Measurements from ENCODE around the gene CENPP.

CENPP gene

GRCh38 chr9:92607773-92608172, 282.0 kb downstream of the CENPP start:
- Histone ChIP-seq H3K9me3 (ENCODE audit: control insufficient read depth, low read length) (peaks cover 19% of the 10 kb centered on the region), H3K4me3 (ENCODE audit: extremely low read depth, insufficient read depth, low read length, poor library complexity, severe bottlenecking) (no peak overlapping the region), H3K4me1 (ENCODE audit: control insufficient read depth, insufficient read depth, low read length, poor library complexity, severe bottlenecking) (no peaks in the 10 kb centered on the region), H3K27ac (ENCODE audit: low read depth, low read length, severe bottlenecking) (no peak overlapping the region), H3K36me3 (ENCODE audit: control insufficient read depth, insufficient read depth, low read length) (peaks cover 18% of the 10 kb centered on the region)
- 83 to 96% methylated on average over 2 to 3 of the region's 4 CpGs for WGBS, 2 experiments (ENCODE audit: insufficient coverage in 2 of 2)

GRCh38 chr9:92608241-92608908, 282.6 kb downstream of the CENPP start:
- 91 to 92% methylated on average over 5 of the region's 10 CpGs for WGBS, 2 experiments (ENCODE audit: insufficient coverage in 2 of 2)
- H3K4me1 ChIP-seq (ENCODE audit: control insufficient read depth, insufficient read depth, low read length, poor library complexity, severe bottlenecking), result no peaks in the 10 kb centered on the region
- peaks cover 19% of the 10 kb centered on the region for H3K9me3 ChIP-seq (ENCODE audit: control insufficient read depth, low read length)
- H3K27ac ChIP-seq (ENCODE audit: low read depth, low read length, severe bottlenecking), result no peak overlapping the region
- H3K36me3 ChIP-seq (ENCODE audit: control insufficient read depth, insufficient read depth, low read length), result peaks cover 24% of the 10 kb centered on the region
- H3K4me3 ChIP-seq (ENCODE audit: extremely low read depth, insufficient read depth, low read length, poor library complexity, severe bottlenecking), result no peak overlapping the region

DNA sequence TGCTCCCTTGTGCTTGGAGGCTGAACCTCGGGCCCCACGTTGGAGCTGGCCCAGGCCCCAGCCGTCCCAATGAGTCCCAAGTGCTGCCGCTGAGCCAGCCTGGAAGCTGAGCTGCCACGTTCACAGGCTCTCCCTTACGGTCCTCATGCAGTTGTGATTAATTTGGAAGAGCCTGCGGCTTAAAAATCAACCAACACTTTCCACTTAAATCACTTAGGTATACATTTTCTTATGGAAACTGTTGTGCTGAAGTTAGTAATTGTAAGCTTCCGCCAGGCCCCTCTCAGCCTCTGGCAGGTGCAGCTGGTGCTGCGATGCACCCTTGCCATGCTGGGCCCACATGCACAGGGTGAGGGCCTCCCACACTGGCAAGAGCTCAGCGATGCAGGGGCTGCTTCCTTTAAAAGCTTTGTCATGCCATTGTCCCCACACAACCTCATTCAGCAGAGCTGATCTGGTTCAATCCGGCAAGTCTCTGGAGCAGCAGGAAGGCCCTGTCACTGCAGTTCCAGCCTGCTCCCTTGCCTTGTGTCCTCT, 283.2 kb downstream of the CENPP start:
- peaks cover 17% of the 10 kb centered on the region for H3K9me3 ChIP-seq (ENCODE audit: control insufficient read depth, low read length)
- peaks cover 30% of the 10 kb centered on the region for H3K36me3 ChIP-seq (ENCODE audit: control insufficient read depth, insufficient read depth, low read length)
- WGBS, 2 experiments (ENCODE audit: insufficient coverage in 2 of 2), result 82 to 84% methylated on average over 4 to 8 of the region's 11 CpGs
- peak overlapping the region; percentile 36 for H3K27ac ChIP-seq (ENCODE audit: low read depth, low read length, severe bottlenecking)
- H3K4me3 ChIP-seq (ENCODE audit: extremely low read depth, insufficient read depth, low read length, poor library complexity, severe bottlenecking), result no peak overlapping the region
- H3K4me1 ChIP-seq (ENCODE audit: control insufficient read depth, insufficient read depth, low read length, poor library complexity, severe bottlenecking), result no peaks in the 10 kb centered on the region

DNA sequence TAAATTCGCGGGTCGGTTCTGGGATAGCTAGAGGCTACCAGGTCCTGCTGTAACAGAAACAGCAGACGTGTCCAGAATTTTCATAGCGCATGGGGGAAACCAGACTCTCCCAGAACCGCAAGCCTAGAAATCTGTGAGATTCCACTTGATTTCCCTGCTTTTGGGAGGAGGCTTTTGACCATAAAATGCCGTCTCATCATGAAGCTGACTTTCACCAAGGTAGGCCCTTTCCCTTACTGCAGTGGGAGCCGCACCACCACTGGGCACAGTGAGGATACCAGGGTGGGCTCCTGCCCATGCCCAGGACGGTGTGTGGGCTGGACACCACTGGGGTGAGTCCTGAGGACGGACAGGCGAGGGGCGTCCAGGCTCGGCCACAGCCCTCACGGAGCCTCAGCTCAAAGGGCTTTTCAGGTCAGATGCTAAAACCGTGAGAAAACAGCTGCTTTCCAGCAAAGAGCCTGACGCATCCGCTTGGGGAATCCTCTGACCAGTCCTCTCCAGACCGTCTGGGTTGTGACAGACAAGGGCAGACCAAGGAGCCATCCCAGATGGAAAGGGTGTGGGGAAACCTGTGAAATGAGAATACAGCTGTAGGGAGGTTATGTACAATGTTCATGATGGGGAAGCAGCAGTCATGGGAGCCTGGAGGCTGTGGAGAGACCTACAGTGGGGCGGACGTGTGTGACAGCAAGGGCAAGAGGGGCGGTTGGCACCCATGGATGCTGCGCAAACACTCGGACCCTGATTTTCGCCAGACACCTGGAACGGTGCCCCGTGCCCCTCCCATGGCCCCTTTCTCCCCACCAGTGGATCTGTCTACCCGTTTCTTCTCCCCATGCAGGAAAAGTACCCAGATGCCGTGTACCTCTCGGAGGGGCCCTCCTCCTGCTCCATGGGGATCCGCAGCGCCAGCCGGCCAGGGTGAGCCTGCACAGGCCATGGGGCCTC, 285.0 kb downstream of the CENPP start:
- Histone ChIP-seq H3K4me1 (ENCODE audit: control insufficient read depth, insufficient read depth, low read length, poor library complexity, severe bottlenecking) (no peaks in the 10 kb centered on the region), H3K27ac (ENCODE audit: low read depth, low read length, severe bottlenecking) (no peak overlapping the region), H3K4me3 (ENCODE audit: extremely low read depth, insufficient read depth, low read length, poor library complexity, severe bottlenecking) (no peak overlapping the region), H3K9me3 (ENCODE audit: control insufficient read depth, low read length) (peaks cover 2% of the 10 kb centered on the region), H3K36me3 (ENCODE audit: control insufficient read depth, insufficient read depth, low read length) (peaks cover 44% of the 10 kb centered on the region)
- WGBS, 2 experiments (ENCODE audit: insufficient coverage in 2 of 2), result 93 to 96% methylated on average over 28 to 31 of the region's 32 CpGs

- H3K4me1 ChIP-seq (ENCODE audit: control insufficient read depth, insufficient read depth, low read length, poor library complexity, severe bottlenecking), result no peaks in the 10 kb centered on the region
- no peak overlapping the region for H3K27ac ChIP-seq (ENCODE audit: low read depth, low read length, severe bottlenecking)
- peaks cover 51% of the 10 kb centered on the region for H3K36me3 ChIP-seq (ENCODE audit: control insufficient read depth, insufficient read depth, low read length)
- H3K9me3 ChIP-seq (ENCODE audit: control insufficient read depth, low read length), result no peaks in the 10 kb centered on the region
- H3K4me3 ChIP-seq (ENCODE audit: extremely low read depth, insufficient read depth, low read length, poor library complexity, severe bottlenecking), result no peak overlapping the region
- WGBS, 2 experiments (ENCODE audit: insufficient coverage in 2 of 2), result 97% methylated on average over 6 to 9 of the region's 10 CpGs
Observed at GRCh38 chr9:92611621-92612285, 286.0 kb downstream of the CENPP start.

- H3K4me1 ChIP-seq (ENCODE audit: control insufficient read depth, insufficient read depth, low read length, poor library complexity, severe bottlenecking), result no peaks in the 10 kb centered on the region
- no peak overlapping the region for H3K27ac ChIP-seq (ENCODE audit: low read depth, low read length, severe bottlenecking)
- H3K4me3 ChIP-seq (ENCODE audit: extremely low read depth, insufficient read depth, low read length, poor library complexity, severe bottlenecking), result no peak overlapping the region
- H3K9me3 ChIP-seq (ENCODE audit: control insufficient read depth, low read length), result no peaks in the 10 kb centered on the region
- 100% methylated on average over 3 of the region's 5 CpGs for WGBS, 2 experiments (ENCODE audit: insufficient coverage in 2 of 2)
- peaks cover 57% of the 10 kb centered on the region for H3K36me3 ChIP-seq (ENCODE audit: control insufficient read depth, insufficient read depth, low read length)
Observed at GRCh38 chr9:92612292-92612691, 286.5 kb downstream of the CENPP start.

GRCh38 chr9:92612816-92613215, 287.1 kb downstream of the CENPP start:
- H3K36me3 ChIP-seq (ENCODE audit: control insufficient read depth, insufficient read depth, low read length), result peaks cover 61% of the 10 kb centered on the region
- H3K9me3 ChIP-seq (ENCODE audit: control insufficient read depth, low read length), result no peaks in the 10 kb centered on the region
- H3K4me3 ChIP-seq (ENCODE audit: extremely low read depth, insufficient read depth, low read length, poor library complexity, severe bottlenecking), result no peak overlapping the region
- WGBS, 2 experiments (ENCODE audit: insufficient coverage in 2 of 2), result 97 to 99% methylated on average over 9 to 11 of the region's 11 CpGs
- no peaks in the 10 kb centered on the region for H3K4me1 ChIP-seq (ENCODE audit: control insufficient read depth, insufficient read depth, low read length, poor library complexity, severe bottlenecking)
- H3K27ac ChIP-seq (ENCODE audit: low read depth, low read length, severe bottlenecking), result no peak overlapping the region

DNA sequence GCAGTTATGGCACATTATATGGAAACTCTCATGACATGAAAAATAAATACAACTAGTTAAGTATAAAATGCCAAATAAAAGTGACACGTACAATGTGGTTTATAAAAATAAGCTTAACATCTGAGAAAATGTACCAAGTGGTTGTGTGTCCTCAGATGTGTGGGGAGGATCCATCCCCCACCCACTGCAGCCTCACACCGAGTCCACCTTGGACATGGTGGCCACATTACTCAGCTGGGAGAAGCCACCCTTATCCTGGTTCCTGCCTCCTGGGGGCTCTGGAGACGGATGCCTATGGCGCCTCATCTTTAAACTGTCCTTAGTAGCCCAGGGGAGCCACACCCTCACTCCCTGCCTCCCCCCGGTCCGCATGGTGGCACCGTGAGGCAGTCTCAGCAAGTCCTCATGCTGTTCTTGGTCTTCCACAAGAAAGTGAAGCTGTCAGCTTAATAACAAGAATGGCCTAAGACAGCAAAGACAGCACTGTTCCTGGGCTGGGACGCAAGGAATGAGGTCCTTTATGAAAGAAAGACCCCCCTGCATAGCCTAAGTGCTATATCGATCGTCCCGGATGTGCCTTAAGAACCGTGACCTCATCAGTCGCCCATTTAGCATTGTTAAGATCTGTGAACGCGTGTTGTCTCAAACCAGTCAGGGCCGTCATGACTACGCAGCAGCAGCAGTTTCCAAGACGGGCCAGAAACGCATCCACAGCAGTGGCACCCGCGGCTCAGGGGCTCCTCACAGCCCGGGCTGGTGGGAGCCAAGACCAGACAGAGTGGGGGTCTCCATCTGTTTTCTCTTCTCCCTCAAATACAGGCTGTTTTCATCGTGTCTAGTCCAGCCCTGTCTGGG, 287.7 kb downstream of the CENPP start:
- 95 to 97% methylated on average over 21 to 22 of the region's 23 CpGs for WGBS, 2 experiments (ENCODE audit: insufficient coverage in 2 of 2)

DNA sequence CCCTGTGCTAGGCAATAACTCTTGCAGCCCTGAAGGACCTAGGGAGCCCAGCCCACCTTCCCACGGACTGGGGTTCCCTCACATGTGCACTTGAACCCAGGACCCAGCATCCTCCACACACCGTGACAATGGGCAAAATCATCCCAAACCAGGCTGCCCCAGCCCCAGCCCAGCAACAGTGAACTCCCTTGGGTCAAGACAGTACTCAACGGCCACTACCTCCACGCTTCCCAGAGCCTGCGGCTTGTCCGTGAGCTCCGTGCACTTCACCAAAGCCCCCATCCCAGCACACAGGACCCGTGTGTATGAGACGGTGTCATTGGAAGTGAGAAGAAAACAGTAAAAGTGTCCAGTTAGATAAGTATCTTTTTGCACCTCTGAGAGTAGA, 288.4 kb downstream of the CENPP start:
- peaks cover 74% of the 10 kb centered on the region for H3K36me3 ChIP-seq (ENCODE audit: control insufficient read depth, insufficient read depth, low read length)
- H3K4me1 ChIP-seq (ENCODE audit: control insufficient read depth, insufficient read depth, low read length, poor library complexity, severe bottlenecking), result no peaks in the 10 kb centered on the region
- WGBS, 2 experiments (ENCODE audit: insufficient coverage in 2 of 2), result 100% methylated on average over 5 to 8 of the region's 9 CpGs
- H3K4me3 ChIP-seq (ENCODE audit: extremely low read depth, insufficient read depth, low read length, poor library complexity, severe bottlenecking), result no peak overlapping the region
- H3K9me3 ChIP-seq (ENCODE audit: control insufficient read depth, low read length), result no peaks in the 10 kb centered on the region
- no peak overlapping the region for H3K27ac ChIP-seq (ENCODE audit: low read depth, low read length, severe bottlenecking)

More for the DNA sequence above, 287.7 kb downstream of the CENPP start:
- H3K4me1 ChIP-seq (ENCODE audit: control insufficient read depth, insufficient read depth, low read length, poor library complexity, severe bottlenecking), result no peaks in the 10 kb centered on the region
- no peak overlapping the region for H3K4me3 ChIP-seq (ENCODE audit: extremely low read depth, insufficient read depth, low read length, poor library complexity, severe bottlenecking)
- H3K27ac ChIP-seq (ENCODE audit: low read depth, low read length, severe bottlenecking), result no peak overlapping the region
- H3K36me3 ChIP-seq (ENCODE audit: control insufficient read depth, insufficient read depth, low read length), result peaks cover 68% of the 10 kb centered on the region
- no peaks in the 10 kb centered on the region for H3K9me3 ChIP-seq (ENCODE audit: control insufficient read depth, low read length)
